GM12891 (cell line): ENCODE measurements around the gene PGC.

ENCODE experiments used
- DNase-seq: peaks from one replicate; pipeline ENCODE4 v3.0.0; 2011; ENCODE audit warnings: low spot score; ENCODE audit not compliant: insufficient read length
- FAIRE-seq: peaks from 2 replicates; lab custom pipeline; 2011; peaks lifted over from hg19 to GRCh38; lab: Jason Lieb, UNC
- PAX5 ChIP-seq: IDR thresholded peaks from 2 replicates; pipeline ENCODE4 v1.6.1; 2011; ENCODE audit warnings: low read length, moderate library complexity, mild to moderate bottlenecking; ENCODE audit not compliant: insufficient read depth, severe bottlenecking
- POLR2A ChIP-seq: IDR thresholded peaks from 2 replicates; pipeline ENCODE4 v1.6.1; 2011; ENCODE audit warnings: low read depth, low read length, control low read depth
- POLR2AphosphoS5 ChIP-seq: IDR thresholded peaks from 2 replicates; pipeline ENCODE4 v1.6.1; 2011; ENCODE audit warnings: low read depth, low read length, control low read depth
- POU2F2 ChIP-seq: IDR thresholded peaks from 2 replicates; pipeline ENCODE4 v1.6.1; 2011; ENCODE audit warnings: low read depth, mild to moderate bottlenecking, control low read depth, low read length, moderate library complexity
- SPI1 ChIP-seq: IDR thresholded peaks from 2 replicates; pipeline ENCODE4 v1.6.1; 2011; ENCODE audit warnings: low read depth, low read length, control low read depth
- TAF1 ChIP-seq: IDR thresholded peaks from 2 replicates; pipeline ENCODE4 v1.6.1; 2011; ENCODE audit warnings: low read depth, low read length, control low read depth

Gene PGC

DNA sequence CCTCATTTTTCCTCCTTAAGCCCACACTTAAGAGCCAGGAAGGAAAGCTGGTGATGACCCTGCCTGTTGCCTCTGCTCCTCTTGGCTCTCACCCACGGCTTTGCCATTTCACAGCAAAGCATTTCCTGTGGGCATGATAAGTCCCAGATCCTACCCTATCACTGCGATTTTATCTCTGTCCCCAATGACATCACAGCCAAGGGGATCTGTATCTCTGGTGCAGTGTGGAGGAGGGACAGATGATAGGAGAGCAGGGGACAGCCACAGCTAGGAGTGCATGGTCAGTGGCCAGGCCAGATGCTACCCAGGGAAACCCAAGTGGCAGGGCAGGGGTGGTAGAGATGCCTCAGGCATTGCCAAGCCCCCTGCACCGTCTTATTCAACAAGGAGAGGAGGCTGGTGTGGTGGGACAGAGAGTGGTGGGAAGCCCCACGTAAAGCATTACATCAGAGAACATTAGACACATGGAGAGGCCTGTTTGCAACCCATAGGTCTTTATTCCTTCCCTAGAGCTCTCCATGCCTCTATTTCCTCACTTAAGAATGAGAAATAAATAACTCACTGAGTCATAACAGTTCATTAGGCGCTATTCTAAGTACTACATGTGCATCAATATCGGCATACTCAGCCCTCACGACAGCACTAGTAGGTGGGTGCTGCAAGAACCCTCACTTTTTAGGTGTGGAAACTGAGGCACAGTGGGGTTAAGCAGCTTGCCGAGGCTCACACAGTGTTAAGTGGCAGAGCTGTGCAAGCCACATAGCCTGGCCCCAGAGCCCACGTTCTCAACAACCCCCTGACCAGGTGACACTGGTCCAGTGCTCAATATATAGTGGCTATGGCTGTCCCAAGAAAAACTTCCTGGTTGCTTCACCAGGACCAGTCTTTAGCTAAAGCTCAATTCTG lies 16.4 kb downstream of the PGC start:
- no peak for DNase-seq
- TF ChIP-seq POLR2AphosphoS5 (no peak), TAF1 (no peak), POLR2A (no peak), SPI1 (no peak), POU2F2 (no peak), PAX5 (no peak)
- FAIRE-seq: peak; percentile 81

DNA sequence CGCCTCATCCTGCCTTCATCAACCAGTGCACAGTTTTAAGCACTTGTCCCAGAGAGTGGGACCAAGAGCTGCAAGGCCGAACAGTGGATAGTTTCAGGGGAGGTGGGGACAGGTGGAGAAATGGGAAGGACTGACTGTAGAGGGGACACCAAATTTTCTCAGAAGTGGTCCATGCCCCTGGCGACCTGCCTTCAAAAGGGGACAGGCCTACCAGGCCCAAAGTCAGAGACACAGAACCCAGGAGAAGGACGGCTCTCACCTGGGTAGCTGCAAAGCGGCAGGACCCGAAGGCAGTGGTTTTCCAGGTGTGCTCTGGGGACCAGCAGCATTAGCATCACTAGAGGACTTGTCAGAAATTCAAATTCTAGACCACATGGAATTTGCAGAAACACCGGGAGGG lies 17.6 kb downstream of the PGC start:
- FAIRE-seq (no peak), DNase-seq (no peak)
- TF ChIP-seq POLR2AphosphoS5 (no peak), POU2F2 (no peak), TAF1 (no peak), SPI1 (no peak), POLR2A (no peak)

DNA sequence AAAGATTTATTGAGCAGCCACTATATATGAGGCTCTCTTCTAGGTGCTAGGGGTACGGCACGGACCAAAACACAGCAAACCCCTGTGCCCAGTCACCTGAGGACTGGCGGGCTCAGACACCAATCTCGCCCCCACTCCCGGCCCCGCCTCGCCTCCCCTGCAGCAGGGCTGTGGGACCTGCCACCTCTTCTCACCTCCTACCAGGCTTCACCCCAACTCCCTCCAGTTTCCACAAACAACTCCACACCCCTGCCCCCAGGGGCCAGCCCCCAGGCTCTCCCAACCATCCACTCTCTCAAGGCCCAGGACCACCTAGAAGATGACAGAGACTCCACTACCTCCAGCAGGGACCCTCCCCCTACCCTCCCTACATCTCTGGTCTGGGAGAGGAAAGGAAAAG lies 18.2 kb downstream of the PGC start:
- DNase-seq (no peak), FAIRE-seq (no peak)
- TF ChIP-seq POLR2A (no peak), PAX5 (no peak), POLR2AphosphoS5 (no peak), TAF1 (no peak)

DNA sequence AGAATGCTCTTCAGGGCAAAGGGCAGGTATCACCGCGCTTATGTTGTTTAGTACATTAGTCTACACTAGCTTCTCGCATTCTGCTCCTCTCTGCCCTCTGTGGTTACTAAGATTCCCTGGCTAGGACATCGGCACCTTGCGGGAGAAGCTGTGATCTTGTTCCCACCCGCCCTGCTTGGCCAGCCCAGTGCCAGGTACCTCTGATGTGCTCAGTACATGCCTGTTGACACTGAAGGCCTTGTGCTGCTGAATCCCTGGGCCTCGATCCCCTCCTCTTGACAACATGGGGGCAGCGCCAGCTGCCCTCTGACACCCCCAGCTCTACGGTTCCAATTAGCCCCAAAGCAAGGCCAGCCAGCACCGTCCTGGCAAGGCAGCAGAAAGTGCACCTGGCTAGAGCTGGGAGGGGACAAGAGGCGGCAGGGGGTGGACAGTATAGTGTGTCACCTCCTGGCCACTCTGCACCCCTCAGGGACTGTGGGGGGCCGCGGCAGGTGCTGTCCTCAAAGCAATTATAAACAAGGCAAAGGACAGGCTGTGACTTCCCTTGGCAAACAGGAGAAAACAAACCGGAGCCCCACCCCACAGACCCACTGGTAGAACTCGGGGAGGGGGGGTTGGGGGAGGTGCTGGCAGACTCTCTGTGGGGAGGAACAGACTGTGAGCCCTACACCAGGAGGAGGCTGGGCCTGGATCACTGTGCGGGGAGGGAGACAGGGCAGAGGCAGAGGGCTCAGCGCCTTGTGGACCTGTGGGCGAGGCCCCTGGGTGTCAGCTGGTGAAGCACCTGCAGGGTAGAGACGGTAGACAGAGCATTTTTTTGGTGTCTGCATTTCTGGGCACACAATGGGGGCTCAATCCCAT lies 18.9 kb downstream of the PGC start:
- DNase-seq: no peak
- TF ChIP-seq PAX5 (no peak), SPI1 (no peak), TAF1 (no peak), POLR2AphosphoS5 (no peak), POLR2A (no peak), POU2F2 (no peak)
- peak; percentile 20 for FAIRE-seq

DNA sequence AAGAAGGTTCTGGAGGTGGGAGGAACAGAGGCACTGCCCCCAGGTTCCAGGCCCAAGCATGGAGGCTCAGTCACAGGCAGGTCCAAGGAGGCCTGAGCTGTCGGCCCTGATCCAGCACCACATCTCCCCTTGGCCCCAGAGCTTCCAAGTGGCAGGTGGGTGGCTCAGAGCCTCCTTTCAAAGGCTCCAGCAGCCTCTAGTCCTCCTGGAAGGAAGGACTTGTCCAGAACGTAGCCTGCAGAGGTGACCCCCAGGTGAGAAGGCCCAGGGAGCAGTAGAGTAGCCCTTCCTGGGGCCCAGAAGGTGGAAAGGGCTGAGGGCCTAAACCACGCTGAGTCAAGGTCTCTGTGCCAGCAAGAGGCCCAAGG lies 19.5 kb downstream of the PGC start:
- DNase-seq: no peak
- TF ChIP-seq TAF1 (no peak), SPI1 (no peak), PAX5 (no peak), POU2F2 (no peak), POLR2AphosphoS5 (no peak), POLR2A (no peak)

DNA sequence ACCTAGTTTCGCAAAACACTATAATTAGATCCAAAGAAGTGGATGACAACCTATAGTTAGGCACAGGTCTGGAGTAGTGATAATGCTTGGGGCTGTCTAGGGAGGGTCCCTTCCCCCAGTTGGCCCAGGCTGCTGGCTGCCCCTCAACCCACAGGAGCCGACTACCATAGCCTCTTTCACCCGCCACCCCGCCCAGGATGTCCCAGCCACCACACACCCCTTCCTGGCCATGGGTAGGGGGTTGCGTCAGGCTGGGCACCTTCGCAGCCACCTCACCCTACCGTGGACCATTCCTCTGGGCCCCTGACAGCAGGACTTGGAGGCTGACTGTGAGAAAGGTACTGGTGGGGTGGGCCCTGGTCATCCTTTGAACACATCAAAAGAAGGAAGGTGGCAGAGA lies 20.3 kb downstream of the PGC start:
- no peak for DNase-seq
- TF ChIP-seq PAX5 (no peak), TAF1 (no peak), POU2F2 (no peak), POLR2AphosphoS5 (no peak), SPI1 (no peak), POLR2A (no peak)
- FAIRE-seq: no peak

More for the DNA sequence above, 19.5 kb downstream of the PGC start:
- FAIRE-seq: no peak

DNA sequence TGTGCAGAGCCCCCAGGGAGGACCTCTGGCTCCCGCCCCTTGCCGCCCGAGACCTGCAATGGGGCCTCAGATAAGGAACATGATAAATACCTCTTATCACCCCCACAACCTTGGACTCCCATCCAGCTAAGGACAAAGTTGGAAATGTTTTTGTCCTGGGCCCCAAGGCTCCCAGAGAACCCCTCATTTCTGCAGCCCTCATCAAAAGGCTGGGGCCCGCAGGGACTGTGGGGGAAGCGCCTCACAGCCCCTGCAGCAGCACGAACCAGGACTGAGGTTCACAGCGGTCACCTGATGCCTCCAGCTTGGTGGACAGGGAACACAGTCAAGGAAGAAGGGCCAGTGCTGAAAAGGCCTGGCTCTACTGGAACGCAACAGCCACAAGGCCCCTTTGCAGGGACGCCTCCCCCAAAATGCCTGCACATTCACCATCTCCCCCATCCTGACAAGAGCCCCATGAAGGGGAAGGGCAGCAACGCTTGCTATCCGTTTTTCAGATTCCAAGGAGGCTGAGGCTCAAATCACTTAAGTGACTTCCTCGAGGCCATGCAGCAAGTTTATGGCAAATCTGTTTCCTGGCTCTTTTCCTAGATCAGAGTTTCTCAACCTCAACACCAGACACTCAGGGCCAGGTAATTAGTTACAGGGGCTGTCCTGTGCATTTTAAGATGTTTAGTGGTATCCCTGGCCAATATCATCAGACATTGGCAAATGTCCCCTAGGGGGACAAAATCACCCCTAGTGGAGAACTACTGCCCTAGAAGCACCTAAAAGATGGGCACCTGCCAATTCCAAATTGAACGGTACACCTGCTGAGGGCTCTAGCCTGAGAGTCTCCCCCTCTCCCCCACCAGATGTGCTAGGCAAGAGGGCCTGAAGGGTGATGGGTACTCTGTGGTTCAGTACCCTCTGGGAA lies 22.4 kb downstream of the PGC start:
- FAIRE-seq (no peak), DNase-seq (no peak)
- TF ChIP-seq POLR2AphosphoS5 (no peak), SPI1 (no peak), POLR2A (no peak), POU2F2 (no peak), PAX5 (no peak), TAF1 (no peak)

DNA sequence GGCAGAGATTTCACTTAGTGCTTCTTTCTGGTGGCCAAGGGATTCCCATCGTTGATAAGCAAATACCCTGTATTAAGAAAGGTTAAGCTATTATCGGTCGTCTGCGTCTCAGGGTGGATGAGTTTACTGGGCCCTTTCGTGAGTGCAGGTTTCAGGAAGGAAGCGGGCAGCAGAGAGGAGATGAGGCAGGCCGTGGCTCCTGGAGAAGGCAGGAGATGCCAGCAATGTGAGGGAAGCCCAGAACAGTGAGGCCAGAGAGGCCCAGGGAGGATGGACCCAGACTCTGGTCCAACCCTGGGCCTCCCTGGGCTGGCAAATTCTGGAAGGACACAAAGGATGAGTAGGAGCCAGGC lies 23.0 kb downstream of the PGC start:
- DNase-seq: no peak
- TF ChIP-seq POLR2AphosphoS5 (no peak), POU2F2 (no peak), SPI1 (0 out of 2 replicates have a peak, but pooled peaks have one; percentile 25), PAX5 (no peak), POLR2A (no peak), TAF1 (no peak)
- FAIRE-seq: peak; percentile 57
